RWPE2 (cell line): ENCODE results near the gene TECPR2.

Experiments used
- ATAC-seq: fragments of 200-7000 bp; cut with Tn5 transposase; 3 replicates; pipeline ENCODE4 v1.9.1; 2021; ENCODE audit warnings: low read depth
- DNase-seq: peaks from one replicate; pipeline ENCODE4 v3.0.0-alpha.2; 2020; ENCODE audit warnings: low spot score
- H3K27ac ChIP-seq: fragments of 450-650 bp; 2 replicates; pipeline ENCODE4 v1.5.1; 2017; ENCODE audit warnings: mild to moderate bottlenecking; ENCODE audit not compliant: poor library complexity, severe bottlenecking
- H3K27me3 ChIP-seq: fragments of 250-450 bp; sonication (Bioruptor Pico); 2 replicates; pipeline ENCODE4 v1.5.1; 2021; ENCODE audit warnings: mild to moderate bottlenecking, moderate library complexity; ENCODE audit not compliant: insufficient read depth, poor library complexity, severe bottlenecking
- H3K36me3 ChIP-seq: fragments of 250-450 bp; sonication (Bioruptor Pico); 2 replicates; pipeline ENCODE4 v1.5.1; 2020; ENCODE audit warnings: low read depth, mild to moderate bottlenecking, moderate library complexity
- H3K4me1 ChIP-seq: fragments of 250-450 bp; sonication (Bioruptor Pico); 2 replicates; pipeline ENCODE4 v1.5.1; 2021; ENCODE audit warnings: mild to moderate bottlenecking, moderate library complexity; ENCODE audit not compliant: insufficient read depth, poor library complexity, severe bottlenecking
- H3K4me3 ChIP-seq: fragments of 250-450 bp; sonication (Bioruptor Pico); 2 replicates; pipeline ENCODE4 v1.5.1; 2021; ENCODE audit warnings: mild to moderate bottlenecking, moderate library complexity; ENCODE audit not compliant: severe bottlenecking
- H3K9me3 ChIP-seq: fragments of 250-450 bp; sonication (Bioruptor Pico); 2 replicates; pipeline ENCODE4 v1.5.1; 2021; ENCODE audit warnings: mild to moderate bottlenecking, moderate library complexity; ENCODE audit not compliant: severe bottlenecking
- TF ChIP-seq, protein P1 (sequence below): fragments of 450-650 bp; IDR thresholded peaks from one replicate; pipeline ENCODE4 v1.5.1; 2017; ENCODE audit warnings: mild to moderate bottlenecking, moderate library complexity; ENCODE audit not compliant: poor library complexity, severe bottlenecking

TECPR2 gene

DNA sequence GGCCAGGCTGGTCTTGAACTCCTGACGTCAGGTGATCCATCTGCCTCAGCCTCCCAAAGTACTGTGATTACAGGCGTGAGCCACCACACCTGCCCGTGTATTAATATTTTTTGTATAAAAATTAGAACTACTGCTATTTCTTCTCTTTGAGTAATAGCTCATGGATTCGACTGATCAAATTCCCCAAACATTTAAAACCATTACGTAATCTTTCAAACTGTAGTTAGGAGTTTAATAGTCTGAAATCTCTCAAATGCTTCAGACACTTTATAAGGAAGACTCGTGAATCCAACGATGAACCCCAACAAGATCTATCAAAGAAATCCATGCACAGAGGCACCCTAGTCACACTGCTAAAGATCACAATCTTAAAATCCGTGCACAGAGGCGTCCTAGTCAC lies 16.1 kb downstream of the TECPR2 start:
- Histone ChIP-seq H3K27ac (no peak overlapping the region), H3K4me1 (no peaks in the 10 kb centered on the region), H3K9me3 (no peaks in the 10 kb centered on the region), H3K4me3 (no peak overlapping the region), H3K27me3 (no peaks in the 10 kb centered on the region), H3K36me3 (peaks cover 39% of the 10 kb centered on the region)
- ATAC-seq (no peak), DNase-seq (no peak)
- TF ChIP-seq, protein P1, sequence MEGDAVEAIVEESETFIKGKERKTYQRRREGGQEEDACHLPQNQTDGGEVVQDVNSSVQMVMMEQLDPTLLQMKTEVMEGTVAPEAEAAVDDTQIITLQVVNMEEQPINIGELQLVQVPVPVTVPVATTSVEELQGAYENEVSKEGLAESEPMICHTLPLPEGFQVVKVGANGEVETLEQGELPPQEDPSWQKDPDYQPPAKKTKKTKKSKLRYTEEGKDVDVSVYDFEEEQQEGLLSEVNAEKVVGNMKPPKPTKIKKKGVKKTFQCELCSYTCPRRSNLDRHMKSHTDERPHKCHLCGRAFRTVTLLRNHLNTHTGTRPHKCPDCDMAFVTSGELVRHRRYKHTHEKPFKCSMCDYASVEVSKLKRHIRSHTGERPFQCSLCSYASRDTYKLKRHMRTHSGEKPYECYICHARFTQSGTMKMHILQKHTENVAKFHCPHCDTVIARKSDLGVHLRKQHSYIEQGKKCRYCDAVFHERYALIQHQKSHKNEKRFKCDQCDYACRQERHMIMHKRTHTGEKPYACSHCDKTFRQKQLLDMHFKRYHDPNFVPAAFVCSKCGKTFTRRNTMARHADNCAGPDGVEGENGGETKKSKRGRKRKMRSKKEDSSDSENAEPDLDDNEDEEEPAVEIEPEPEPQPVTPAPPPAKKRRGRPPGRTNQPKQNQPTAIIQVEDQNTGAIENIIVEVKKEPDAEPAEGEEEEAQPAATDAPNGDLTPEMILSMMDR, result no peak

DNA sequence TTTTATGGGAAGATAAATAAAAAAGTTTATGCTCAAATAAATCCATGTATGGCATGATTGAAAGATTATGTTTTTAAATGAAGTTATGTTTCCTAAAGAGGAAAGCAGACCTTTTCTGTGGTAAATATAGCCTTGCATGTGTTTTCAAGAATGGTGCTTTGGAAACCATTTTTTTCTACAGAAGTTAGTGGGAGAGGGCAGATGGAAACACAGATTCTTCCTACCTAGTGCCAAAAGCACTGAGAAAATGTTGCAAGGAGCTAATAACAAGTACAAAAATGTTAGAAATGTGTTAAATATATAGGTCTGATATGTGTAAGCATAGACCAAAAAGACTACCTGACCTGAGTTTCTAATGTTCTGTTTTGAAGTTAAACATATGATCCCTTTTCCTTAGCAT lies 24.3 kb downstream of the TECPR2 start:
- Histone ChIP-seq H3K27ac (no peak overlapping the region), H3K4me3 (no peak overlapping the region), H3K4me1 (no peaks in the 10 kb centered on the region), H3K36me3 (peaks cover 11% of the 10 kb centered on the region), H3K27me3 (no peaks in the 10 kb centered on the region), H3K9me3 (no peaks in the 10 kb centered on the region)
- ATAC-seq (no peak), DNase-seq (no peak)
- TF ChIP-seq, protein P1, result no peak

DNA sequence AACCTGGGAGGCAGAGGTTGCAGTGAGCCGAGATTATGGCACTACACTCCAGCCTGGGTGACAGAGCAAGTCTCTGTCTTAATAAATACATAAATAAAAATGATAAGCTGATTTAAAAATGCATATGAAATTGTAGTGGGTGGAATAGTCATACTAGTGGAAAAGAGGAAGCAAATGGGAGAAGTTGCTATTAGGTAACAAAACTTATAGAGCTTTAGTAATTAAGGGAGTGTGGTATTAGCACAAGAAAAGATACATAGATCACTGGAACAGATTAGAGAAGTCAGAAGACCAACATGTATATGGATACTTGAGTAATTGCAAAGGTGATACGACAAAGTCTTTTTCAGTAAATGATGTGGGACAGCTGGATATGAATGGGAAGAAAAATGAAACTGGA lies 26.5 kb downstream of the TECPR2 start:
- ATAC-seq (no peak), DNase-seq (no peak)
- TF ChIP-seq, protein P1, result no peak
- Histone ChIP-seq H3K4me1 (no peaks in the 10 kb centered on the region), H3K27ac (no peak overlapping the region), H3K36me3 (peaks cover 11% of the 10 kb centered on the region), H3K9me3 (no peaks in the 10 kb centered on the region), H3K27me3 (no peaks in the 10 kb centered on the region), H3K4me3 (no peak overlapping the region)

DNA sequence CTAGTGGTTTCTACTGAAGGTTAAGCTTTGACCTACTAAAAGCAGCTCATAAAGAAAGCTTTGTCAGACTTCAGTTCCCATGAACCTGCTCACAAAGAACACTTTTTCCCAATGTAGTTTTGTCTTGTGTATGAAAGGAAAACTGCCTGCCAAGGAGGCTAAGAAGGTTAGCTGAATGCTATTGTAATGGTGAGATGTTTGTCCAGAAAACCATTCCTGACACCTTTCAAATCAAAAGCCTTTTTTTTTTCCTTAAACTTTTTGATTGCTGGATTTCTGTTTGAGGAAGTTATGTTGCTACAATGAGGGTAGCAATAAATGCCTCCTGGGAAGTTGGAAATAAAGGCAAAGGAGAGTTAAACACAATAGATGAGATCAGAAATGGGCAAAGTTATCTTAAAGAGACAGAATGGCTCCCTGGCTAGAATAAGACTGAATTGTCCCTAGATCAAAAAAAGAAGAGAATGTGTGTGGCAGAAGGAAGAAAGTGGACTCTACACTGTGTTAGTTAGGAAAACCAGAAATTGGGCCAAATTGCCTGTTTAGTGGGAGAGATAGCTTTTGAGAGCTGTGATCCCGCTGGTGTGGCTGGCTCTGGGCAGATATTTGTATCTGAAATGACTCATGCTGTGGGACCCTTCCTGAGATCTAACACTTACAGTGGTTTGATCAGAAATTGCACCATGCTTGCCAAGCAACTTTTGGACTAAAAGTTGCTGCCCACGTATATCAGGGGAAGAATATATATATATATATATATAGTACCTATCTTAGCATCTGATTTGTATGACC lies 27.5 kb downstream of the TECPR2 start:
- H3K27me3 ChIP-seq, result no peaks in the 10 kb centered on the region
- no peaks in the 10 kb centered on the region for H3K9me3 ChIP-seq
- peaks cover 13% of the 10 kb centered on the region for H3K36me3 ChIP-seq
- ATAC-seq, result no peak
- H3K4me1 ChIP-seq, result no peaks in the 10 kb centered on the region
- no peak overlapping the region for H3K27ac ChIP-seq
- no peak for DNase-seq
- TF ChIP-seq, protein P1, result no peak
- H3K4me3 ChIP-seq, result no peak overlapping the region

DNA sequence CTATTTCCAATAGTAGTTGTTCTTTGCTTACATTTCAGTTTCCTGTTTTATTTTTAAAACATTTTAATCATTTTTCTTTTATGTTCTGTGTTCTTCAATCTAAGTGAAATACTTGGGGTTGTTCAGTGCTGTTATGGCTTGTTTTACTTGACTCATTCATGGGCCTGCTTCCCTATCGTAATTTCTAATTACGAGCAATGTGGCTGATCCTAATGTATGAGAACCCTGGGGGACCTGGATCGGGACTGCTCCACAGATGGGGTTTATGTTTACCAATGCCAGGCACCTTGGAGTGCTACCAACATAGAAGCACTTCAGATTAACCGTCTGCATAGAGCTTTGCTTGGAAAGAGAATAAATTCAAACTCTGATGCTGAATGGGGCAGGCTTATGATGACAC lies 29.8 kb downstream of the TECPR2 start:
- Histone ChIP-seq H3K4me1 (no peaks in the 10 kb centered on the region), H3K27ac (no peak overlapping the region), H3K4me3 (no peak overlapping the region), H3K27me3 (no peaks in the 10 kb centered on the region), H3K9me3 (no peaks in the 10 kb centered on the region), H3K36me3 (peaks cover 4% of the 10 kb centered on the region)
- TF ChIP-seq, protein P1, result no peak
- DNase-seq, result no peak
- no peak for ATAC-seq
